Activated CD8-positive, alpha-beta memory T cell treated with anti-CD3 and anti-CD28 coated beads, Interleukin-2, amount 50 U/mL, for 48 hours (primary cell): ENCODE results near the gene ZNF573.
"Not testable (repeated sequence)": the region's sequence is repeated elsewhere in the genome, so short reads cannot be mapped to it uniquely, and the experiment has no call there.

Source experiments
- DNase-seq: peaks from one replicate; pipeline ENCODE4 v3.0.0-alpha.2; 2020

Gene ZNF573

DNA sequence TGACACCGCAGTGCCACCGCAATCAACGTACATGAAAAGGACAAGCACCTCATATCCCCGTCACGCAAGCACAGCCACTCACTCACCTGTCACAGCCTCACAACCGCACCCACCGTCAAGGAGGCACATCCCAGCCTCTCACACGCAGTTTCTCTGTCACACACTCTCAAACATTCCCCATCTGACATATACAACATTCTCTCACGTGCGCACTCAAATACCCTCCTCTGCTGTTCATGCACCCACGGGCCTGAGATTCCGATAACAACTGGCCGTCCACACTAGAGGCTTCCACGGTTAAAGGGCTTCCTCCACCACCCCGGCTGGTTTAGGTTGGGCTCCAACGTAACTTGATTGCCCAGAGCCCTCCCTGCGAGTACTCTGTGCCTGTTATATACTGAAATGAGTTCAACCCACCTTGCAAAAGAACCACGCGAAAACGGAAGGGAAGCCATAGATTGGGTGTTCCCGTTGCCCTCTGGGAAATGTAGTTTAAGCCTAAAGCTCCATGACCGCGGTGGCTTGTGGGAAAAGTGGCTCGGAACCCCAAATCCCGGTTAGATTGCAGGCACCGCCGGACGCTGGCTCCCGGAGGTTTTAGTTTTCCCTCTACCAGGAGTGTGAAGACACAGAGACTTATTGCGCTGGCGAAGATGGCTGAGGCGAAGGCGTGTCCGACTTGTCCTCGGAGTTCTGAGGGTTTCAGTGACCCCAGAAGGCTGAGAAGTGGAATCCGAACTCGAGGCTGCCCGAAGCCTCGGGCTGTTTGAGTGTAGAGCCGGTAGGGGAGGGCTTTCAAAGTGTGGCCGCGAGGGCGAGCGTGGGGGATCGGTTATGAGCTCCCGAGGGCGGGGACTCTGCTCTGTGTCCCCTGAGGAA is at the start of gene ZNF573:
ZNF573 (minus strand) TSS at position 460 of the 879 bp plus-strand sequence. CDS start 5,857 bp downstream, outside the sequence.
- peak; percentile 86 for DNase-seq

GRCh38 chr19:37817180-37817981 is 38.0 kb upstream of the ZNF573 start:
- DNase-seq = peak; percentile 69

DNA sequence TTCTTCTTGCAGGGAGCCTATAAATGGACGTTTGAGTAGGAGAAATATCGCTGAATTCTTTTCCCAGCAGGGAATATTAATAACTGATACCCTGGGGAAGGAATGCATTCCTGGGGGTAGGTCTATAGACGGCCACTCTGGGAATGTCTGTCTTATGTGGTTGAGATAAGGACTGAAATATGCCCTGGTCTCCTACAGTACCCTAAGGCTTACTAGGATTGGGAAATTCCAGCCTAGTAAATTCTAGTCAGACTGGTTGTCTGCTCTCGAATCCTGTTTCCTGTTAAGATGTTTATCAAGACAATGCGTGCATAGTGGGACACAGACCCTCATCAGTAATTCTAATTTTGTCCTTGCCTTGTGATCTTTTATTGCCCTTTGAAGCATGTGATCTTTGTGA is 36.2 kb upstream of the ZNF573 start:
- DNase-seq = not testable (repeated sequence)

DNA sequence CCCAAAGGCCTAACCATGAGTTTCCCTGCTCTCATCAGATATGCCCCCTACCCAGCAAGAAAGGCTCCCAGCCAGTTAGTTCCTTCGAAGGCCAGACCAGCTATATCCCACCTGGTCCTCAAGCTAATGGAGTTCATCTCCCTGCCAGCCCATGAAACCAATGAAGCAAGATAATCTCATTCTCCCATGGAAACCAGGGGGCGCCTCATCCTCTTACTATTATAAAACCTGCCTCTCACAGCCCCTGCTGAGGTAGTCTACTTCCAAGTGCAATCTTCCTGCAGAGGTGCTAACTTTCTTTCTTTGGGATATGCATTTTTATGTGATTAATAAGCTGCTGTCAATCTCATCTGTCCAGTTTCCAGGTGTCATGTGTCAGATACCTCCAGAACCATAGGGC is 34.0 kb upstream of the ZNF573 start:
- no peak for DNase-seq

- DNase-seq = no peak
Observed at GRCh38 chr19:37809366-37809765, 30.0 kb upstream of the ZNF573 start.

- DNase-seq = no peak
Observed at GRCh38 chr19:37803249-37803840, 24.0 kb upstream of the ZNF573 start.

GRCh38 chr19:37790244-37790925 is 11.0 kb upstream of the ZNF573 start:
- no peak for DNase-seq

DNA sequence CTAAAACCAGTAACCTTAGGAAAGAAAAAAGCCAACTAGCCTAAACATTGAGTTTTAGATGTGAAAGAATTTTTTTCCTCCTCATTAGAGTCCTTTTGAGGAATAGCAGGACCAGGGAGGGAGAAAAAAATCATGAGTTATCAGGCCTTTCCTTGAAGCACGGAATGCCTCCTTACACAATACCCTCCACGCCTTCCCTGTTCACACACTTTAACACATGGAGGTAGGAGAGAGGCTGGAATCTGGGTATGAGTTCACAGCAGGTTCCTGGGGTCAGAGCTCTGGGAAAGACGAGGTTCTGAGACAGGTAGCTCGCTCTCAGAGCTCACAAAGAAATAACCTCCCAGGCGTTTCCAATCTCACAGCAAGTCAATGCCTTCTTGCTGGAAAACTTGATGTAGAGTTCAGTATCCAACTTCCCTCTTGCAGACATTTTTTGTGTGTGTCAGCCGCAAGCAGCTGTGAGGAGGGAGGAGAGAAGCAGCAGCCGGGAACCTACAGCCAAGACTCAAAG is 716 bp downstream of the ZNF573 start:
- no peak for DNase-seq

DNA sequence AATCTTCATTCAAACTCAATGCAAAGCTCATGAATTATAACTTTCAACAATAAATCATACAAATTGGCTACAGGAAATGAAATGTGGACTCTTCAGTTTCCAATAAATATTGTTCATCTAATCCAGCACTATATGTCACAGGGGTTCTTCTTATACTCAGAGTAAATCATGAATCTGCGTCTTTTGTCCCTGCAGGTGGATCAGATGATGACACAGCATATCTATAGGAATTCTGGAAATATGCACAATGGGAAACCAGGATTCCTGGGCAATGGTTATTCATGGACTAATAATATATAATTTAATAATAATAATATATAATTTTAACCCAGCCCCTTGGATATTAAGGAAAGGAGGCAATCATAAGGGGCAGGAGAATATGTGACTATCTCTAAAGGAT is 8.4 kb downstream of the ZNF573 start:
- no peak for DNase-seq

DNA sequence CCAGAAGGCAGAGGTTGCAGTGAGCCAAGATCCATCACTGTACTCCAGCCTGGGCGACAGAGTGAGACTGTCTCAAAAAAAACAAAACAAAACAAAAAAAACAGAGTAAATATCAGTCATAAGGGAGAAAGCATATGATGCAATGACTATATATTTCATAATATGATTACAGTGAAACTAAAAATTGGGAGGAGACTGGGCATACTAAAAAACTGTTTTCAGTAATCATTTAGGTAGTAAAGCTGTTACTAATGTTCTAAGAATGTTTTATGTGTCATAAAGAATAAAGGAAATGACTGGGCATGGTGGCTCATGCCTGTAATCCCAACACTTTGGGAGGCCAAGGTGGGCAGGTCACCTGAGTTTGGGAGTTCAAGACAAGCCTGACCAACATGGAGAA is 15.9 kb downstream of the ZNF573 start:
- DNase-seq = no peak

GRCh38 chr19:37757683-37758082 is 21.7 kb downstream of the ZNF573 start:
- DNase-seq = not testable (repeated sequence)

- DNase-seq = no peak
Observed at GRCh38 chr19:37738371-37738770, 41.0 kb downstream of the ZNF573 start.

- no peak for DNase-seq
Observed at GRCh38 chr19:37725181-37725580, 54.2 kb downstream of the ZNF573 start.

GRCh38 chr19:37719927-37720265 is 59.5 kb downstream of the ZNF573 start:
- no peak for DNase-seq

DNA sequence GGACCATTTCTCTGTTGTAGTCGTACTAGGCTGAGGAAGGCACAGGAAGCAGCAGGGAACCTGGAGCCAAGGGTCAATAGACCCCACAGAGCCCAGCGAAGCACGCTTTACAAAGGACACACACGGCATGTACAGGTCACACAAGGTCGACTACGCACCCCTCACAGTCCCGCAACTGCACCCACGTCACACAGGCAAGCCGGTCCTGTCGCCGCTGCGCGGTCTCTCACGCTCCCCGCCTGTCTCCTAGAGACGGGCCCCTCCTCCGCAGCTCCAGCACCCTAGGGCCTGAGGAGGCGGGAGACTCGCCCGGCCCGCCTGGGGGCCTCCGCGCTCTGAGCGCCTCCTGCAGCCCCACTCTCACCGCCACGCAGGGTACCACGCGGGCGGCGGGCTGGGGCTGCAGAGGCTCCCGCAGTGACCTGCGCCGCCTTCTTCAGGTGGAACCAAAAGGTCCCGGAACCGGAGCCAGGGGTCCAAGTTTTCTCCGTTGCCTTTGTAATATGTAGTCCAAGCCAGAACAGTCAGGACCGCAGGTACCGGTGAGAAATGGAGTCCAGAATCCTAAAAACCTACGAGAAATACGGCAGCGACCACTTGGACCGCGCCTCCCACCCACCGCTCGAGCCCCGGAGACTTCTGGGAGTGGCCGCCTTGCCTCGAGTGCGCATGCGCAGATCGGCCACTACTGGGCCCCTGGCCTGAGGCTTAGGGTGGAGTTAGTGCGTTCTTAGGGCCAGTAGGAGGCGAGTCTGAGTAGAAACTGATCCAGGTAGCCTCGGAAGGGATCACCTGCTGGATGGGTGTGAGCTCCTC is 60.1 kb downstream of the ZNF573 start, which contains the start of gene ZNF607:
ZNF607 (minus strand) TSS at position 651 of the 816 bp plus-strand sequence. CDS start 8,143 bp downstream, outside the sequence.
- DNase-seq = peak; percentile 95

- DNase-seq = no peak
Observed at GRCh38 chr19:37718304-37718703, 61.1 kb downstream of the ZNF573 start.

DNA sequence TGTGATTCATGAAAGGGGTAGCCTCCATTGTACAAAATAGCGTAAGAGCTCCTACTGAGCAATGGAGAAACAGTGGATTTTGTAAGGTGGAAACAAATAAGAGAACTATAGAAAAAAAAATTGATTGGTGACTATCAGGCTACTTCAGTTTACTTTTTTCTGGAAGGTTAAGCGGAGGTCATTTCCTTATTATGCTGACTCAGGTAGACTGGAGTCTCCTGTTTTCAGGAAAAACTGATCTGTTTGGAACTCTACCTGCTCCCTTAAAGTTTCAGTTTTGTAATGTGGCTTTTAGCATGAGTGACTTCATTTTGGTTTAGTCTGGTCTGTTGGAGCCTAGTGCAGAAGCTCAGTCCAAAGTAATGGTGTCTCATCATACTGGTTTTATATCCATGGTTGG is 63.2 kb downstream of the ZNF573 start:
- no peak for DNase-seq

DNA sequence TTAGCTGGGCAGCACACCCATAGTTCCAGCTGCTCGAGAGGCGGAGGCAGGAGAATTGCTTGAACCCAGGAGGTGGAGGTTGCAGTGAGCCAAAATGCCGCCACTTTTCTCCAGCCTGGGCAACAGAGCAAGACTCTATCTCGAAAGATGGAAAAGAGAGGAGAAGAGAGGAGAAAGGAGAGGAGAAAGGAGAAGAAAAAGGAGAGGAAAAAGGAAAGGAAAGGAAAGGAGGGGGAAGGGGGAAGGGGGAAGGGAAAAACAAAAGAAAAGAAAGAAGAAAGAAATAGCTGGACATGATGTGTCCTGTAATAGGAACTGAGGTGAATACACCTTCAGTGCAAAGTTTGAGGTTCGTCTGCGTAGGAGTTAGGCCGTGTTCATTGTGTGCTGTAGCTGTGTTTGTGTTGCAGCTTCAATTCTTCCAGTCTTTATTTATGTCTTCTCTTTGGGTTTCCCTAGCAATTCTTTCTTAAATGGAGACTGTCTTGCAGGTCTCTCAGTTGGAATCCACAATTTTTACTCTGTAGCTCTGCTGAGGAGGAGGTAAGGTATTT is 73.3 kb downstream of the ZNF573 start:
- no peak for DNase-seq

- DNase-seq = no peak
Observed at GRCh38 chr19:37699057-37699456, 80.3 kb downstream of the ZNF573 start.

DNA sequence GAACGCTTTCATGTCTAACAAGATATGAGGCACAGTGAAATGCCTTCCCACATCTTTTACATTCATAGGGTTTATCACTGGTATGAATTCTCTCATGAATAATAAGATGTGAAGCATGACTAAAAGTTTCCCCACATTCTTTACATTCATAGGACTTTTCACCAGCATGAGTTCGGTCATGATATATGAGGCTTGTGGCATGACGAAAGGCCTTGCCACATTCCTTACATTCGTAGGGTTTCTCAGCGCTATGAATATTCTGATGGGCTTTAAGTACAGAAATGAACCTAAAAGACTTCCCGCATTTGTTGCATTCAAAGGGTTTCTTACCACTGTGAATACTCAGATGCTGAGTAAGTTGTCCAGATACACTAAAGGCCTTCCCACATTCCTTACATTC is 81.2 kb downstream of the ZNF573 start:
- DNase-seq = no peak

- DNase-seq = no peak
Observed at GRCh38 chr19:37695144-37695899, 84.1 kb downstream of the ZNF573 start.
